ENCODE measurements around the gene SLC2A1.
A peak's percentile ranks its signal among the peaks of the same experiment; 100 is the strongest.

SLC2A1 gene

DNA sequence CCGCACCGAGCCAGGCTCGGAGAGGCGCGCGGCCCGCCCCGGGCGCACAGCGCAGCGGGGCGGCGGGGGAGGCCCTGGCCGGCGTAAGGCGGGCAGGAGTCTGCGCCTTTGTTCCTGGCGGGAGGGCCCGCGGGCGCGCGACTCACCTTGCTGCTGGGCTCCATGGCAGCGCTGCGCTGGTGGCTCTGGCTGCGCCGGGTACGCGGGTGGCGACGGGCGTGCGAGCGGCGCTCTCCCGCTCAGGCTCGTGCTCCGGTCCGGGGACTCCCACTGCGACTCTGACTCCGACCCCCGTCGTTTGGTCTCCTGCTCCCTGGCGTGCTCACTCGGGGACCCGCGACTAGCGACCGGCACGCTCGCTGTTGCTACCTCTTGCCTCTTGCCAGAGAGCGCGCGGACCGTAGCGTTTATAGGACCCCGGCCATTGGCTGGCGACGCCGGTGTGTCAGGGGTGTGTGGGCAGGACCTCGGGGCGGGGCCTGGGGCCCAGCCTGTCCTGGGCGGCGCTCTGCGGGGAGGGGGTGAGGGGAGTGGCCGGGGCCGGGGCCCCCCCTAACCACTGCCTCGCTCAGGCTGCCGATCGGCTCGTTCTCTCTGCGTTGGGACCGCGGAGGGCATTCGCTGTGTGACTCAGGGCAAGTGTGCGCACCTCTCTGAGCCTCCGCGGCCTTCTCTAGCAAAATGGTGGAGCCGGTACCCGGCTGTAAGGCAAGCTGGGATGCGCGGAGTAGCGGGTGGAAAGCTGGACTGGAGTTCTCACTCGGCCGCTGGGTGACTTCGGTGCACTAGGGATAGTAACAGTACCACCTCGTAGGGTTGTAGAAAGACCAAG is at the start of gene SLC2A1:
SLC2A1 (minus strand) TSS at position 381 of the 832 bp plus-strand sequence; CDS start at position 164, 217 bp downstream.
- peak; percentile 89 for DNase-seq

DNA sequence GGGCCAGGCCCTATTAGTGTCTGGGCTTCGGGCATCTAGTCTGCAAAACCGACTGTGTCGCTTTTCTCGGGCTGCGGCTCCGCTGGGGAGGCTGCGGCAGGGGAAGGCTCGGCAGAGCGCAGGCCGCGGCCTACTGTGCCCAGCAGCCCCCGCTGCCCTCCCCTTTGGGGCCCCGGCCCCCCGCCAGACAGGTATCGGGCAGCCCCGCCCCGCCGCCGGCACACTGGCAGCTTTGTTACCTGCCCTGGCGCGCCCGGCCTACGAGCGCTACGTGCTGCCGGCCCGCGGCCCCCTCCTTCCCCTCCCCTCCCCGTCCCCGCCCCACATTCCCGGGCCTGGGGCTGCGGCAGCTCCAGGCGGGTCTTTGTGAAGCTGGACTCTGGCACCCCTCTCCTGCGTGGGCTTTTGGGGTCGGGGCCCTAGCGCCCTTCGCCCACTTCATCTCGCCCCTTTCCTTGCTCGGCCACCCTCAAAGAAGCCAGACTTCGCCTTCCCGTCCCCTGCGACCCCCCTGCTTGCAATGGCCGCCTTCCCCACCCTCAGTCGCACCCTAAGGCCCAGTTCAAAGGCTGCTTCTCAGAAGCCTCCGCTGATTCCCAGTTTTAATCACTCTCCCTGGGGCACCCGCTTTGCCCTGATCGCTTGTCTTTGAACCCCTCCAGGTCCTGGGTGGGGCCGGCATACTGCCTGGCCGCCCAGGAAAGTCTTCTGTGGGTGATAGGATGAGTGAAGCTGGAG is 48.9 kb upstream of the SLC2A1 start:
- no peak for DNase-seq

DNA sequence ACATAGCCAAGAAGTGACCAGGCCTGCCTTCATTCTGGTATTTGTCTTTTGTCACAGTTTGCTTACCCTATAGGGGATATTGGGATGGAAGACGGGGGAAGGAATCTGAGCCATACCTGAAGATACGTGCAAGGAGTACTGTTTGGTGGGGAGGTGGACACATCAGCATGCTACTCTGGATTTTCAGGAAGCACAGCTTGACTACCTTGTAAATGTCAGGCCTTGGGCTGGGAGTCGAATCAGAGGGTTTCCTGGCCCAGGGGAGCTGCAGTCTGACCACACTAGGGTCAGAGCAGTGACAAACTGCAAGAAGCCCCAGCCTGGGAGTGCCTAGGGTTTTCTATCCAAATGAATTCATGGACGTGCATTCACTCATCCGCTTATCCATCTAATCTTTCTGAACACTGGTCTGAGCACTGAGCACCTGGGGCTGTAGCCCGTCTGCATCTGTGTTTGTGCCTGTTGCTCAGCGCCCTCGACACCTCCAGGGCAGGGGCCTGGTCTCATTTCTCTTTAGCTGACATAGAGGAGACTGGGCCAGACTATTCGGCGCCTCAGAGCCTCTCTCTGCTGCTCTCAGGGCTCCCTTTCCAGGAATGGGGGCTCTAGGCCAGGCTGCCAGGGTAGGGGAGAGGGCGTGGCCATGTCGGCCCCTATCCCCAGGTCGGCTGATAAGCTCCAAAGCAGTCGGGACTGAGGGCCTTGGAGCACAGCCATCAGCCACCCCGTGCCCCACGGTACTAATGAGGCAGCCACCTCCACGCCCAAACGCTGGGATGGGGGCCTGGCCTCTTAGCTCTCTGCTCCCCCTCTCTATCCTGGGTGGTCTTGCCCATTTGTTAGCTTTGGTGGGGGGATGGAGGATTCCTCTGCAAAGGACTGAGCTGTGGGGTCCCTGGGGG is 47.0 kb upstream of the SLC2A1 start:
- DNase-seq: no peak

DNA sequence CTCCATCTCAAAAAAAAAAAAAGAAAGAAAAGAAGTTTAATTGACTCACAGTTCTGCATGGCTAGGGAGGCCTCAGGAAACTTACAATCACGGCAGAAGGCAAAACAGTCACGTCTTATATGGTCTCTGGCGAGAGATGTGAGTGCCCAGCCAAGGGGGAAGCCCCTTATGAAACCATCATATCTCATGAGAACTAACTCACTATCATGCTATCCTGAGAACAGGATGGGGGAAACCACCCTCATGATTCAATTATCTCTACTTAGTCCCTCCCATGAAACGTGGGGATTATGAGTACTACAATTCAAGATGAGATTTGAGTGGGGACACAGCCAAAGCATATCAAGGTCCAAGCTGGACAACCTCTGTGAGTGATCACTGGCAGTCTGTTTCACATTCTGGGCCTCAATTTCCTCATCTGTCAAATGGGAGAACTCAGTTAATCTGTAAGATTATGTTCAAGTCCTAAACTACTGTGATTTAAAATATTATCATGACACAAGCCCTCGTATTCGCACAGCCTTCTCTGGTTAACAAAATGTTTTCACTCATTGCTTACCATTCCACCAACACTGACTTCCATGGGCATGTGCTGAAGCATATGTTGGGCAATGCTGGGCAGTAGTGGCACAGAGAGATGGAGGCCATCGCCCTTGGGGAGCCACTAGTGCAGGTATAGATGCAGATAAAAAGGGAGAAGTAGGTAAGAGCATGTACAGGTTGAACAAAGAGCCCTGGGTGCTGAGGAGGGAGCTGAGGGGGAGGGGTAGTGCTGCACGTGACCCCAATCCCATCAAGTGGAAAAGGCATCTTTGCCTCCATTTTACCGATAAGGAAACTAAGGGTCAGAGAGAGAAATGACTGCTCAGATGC is 46.2 kb upstream of the SLC2A1 start:
- DNase-seq: no peak

DNA sequence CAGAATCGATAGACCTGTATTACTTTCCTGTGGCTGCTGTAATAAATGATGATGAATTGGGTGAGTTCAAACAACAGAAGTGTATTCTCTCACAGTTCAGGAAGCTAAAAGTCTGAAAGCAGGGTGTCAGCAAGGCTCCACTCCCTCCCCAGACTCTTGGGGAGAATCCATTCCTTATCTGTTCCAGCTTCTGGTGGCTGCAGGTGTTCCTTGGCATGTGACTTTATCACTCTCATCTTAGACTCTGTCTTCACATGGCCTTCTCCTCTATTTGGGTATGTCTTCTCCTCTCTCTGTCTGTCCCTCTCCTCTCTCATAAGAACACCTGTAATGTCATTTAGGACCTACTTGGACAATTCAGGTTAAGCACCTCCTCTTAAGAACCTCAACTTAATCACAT is 44.1 kb upstream of the SLC2A1 start:
- DNase-seq: no peak

DNA sequence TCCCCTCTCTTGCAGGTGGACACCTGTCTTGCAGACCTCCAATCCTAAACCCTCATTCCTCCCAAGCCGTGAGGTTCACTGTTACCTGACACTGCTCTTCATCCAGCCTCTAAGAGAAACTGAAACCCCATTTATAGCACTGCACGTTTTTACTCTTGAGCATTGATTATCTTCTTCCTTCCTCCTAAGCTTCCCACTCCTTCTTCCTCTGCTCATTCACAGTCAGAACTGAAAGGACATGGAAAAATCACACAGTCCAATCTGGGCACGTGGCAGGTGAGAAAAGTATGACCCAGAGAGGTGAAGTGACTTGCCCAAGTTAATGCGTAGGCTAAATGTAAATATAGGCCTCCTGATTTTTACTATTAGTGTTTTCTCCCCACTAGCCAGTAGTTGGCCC is 43.4 kb upstream of the SLC2A1 start:
- DNase-seq: no peak

DNA sequence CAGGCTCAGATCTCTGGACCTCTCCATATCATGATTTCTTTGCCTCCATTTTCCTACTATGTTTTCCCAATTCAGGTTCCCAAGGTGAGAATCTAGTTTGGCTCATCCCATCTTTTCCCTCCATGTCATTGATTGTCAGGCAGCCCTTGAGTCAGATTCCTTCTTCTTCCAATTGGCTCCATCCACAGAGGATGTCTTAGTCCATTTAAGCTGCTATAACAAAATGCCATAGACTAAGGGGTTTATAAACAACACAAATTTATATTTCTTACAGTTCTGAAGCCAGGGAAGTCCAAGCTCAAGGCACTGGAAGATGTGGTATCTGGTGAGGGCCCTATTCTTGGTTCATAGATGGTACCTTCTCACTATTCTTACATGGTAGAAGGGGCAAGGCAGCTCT is 42.8 kb upstream of the SLC2A1 start:
- no peak for DNase-seq

DNA sequence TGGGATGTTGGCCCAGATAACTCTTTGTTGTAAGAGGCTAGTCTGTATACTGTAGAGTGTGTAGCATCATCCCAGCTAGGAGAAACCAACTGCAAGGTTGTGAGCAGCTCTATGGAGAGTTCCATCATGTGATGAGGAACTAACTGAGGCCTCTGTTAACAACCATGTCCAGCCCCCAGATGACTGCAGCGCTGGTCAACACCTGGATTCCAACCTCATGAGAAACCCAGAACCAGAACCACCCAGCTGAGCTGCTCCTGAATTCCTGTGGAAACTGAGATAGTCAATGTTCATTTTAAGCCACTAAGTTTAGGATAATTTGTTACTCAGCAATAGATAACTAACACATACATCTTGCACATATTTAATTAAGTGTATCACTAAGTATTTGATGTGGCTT is 41.6 kb upstream of the SLC2A1 start:
- DNase-seq: no peak

DNA sequence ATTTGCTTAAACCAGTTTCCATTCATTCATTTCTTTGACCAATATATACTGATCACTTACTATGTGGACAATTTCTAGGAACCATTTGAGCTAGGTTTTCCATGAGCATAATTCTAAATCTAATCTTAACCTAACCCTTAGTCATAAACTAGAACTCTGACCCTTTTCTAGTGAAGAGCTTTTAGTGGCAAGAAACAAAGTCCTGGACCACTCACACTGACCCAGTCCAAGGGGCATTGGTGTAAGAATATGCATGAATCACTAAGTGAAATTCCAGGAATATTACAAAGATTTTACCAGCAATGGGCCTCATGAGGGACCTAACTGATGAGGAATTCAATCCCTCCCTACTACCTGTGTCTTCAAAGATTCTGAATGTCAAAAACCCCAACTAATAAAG is 40.6 kb upstream of the SLC2A1 start:
- peak; percentile 21 for DNase-seq

DNA sequence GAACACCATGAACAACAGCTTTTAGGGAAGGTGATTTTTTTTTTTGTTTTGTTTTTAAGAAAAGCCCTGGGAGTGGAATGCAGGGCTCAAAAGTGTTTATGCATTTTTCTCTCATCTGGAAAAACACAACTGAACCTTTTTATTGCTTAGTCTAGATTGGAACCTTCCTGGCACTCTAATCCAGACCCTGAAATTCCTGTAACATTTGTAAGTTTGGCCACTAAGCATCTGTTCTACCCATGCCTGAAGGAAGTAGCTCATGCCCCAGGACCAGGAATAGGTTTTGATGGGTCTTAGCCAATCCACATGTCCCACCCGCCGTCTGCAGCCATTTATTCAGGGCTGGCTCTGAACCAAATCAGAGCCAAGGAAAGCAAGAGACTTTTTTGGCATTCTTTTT is 39.7 kb upstream of the SLC2A1 start:
- no peak for DNase-seq

DNA sequence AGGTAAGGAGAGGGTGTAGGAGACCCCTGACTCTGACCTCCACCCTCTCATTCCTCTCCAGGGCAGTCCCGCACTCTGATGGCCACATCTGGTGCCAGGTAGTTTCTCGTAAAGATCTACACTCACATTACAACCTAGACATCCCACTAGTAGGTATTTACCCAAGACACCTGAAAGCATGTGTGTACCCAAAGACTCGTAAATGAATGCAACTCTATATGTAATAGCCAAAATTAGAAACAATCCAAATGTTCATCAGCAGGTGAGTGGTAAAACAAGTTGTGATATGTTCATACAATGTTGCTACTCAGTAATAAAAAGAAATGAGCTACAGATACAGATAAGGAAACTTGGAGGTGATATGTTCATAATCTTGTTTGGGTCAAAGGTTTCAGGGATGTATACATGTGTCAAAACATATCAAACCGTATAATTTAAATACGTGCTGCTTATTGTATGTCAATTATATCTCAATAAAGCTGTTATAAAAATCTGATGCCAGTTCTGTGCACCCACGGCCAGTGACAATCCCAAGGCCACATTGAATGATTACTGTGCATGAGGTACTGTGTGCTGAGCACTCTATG is 37.8 kb upstream of the SLC2A1 start:
- no peak for DNase-seq

DNA sequence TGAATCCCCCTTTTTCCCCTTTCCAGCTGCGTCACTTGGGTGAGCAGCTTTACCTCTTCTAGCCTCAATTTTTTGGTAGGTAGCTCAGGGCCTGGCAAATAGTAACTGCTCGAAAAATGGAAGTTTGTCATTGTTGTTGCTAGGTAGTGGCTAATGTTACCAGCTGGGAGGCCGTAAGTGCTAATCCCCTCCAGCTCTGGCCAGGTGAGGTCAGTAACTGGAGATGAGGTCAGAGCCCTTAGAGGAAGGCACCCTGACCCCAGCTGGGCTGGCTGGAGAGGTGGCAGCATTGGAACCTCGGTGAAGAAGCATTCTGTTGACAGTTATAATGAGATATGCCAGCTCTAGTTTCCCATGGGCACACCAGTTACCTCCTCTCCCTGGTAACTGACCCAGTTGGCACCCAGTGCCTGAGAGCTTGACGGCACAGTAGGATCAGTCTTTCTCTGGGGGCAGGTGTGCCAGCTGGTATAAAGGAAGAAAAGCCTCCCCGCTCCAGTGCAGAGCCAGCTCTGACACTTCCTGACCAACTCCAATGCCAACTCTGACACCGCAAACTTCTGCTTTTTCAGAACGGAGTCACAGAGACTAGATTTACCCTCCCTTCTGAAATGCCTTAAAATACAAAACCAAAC is 35.0 kb upstream of the SLC2A1 start:
- no peak for DNase-seq

DNA sequence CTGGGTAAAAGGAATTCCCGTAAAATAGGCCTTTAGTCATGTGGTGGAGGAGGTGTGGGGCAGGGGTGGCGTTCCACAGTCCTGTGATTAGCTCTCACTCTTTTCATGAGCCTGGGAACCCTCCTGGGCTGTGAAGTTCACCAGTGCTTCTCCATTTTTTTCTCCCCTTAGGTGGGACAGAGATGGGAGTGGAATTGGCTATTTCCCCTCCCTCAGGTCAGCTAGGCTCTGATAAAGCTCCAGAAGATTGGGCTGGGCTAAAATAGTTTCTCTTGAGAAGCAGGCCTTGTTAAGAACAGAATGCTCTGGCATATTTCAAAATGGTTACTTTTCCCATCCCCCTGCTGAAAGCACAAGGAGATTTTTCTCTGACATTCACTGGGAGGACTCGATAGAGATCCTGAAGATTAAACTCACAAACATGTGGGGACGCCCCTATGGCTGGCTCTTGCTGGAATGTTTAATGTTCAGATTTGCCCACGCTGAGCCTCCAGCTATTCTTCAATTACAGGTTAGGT is 33.4 kb upstream of the SLC2A1 start:
- no peak for DNase-seq

DNA sequence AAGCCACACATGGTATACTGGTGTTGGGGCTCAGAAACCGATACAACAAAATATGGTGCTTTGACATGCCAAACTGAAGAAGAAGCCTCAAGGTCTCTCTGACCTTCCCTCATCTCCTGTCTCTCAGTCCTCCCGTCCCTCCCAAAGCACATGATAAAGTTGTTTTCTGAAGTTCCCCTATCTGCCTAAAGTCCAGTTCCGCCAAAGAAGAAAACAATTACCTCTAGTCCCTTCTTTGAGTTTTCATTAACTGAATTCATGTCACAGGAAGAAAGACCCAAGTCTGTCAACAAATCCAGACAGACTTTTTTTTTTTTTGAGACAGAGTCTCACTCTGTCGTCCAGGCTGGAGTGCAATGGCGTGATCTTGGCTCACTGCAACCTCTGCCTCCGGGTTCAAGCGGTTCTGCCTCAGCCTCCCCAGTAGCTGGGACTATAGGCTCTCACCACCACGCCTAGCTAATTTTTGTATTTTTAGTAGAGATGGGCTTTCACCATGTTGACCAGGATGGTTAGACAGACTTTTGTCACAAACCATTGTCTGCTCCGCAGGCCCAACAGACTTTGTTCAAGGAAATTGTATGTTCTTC is 32.2 kb upstream of the SLC2A1 start:
- no peak for DNase-seq

DNA sequence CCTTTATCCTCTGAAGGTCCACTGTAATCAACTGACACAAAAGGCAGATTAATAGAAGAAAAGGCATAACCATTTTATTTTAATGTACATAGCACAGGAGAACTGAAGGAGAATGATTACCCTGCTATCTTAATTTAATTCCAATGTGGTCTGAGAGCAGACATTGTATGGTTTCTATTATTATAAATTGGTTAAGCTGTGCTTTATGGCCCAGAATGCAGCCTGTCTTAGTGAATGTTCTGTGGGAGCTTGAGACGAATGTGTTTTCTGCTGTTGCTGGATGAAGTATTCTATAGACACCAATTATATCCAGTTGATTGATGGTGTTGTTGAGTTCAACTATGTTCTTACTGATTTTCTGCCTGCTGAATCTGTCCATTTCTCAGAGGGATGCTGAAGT is 25.0 kb upstream of the SLC2A1 start:
- DNase-seq: no peak

DNA sequence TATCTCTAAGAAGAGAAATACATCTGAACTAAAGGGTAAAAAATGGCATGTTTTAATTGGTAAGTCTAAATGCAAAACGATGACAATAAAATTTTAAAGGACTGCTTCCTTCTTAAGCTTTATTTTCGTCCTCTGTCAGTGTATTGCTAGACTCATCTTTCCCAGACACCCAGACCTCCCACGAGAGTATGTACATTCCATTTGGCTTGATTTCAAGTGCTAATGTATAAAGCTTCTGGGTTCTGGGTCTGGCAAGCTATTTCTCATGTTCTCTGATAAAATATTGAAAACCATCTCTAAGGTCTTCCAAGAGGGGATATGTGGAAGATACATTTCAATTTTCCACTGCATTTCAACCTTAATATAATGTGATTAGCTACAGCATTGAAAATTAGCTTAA is 24.6 kb upstream of the SLC2A1 start:
- no peak for DNase-seq

DNA sequence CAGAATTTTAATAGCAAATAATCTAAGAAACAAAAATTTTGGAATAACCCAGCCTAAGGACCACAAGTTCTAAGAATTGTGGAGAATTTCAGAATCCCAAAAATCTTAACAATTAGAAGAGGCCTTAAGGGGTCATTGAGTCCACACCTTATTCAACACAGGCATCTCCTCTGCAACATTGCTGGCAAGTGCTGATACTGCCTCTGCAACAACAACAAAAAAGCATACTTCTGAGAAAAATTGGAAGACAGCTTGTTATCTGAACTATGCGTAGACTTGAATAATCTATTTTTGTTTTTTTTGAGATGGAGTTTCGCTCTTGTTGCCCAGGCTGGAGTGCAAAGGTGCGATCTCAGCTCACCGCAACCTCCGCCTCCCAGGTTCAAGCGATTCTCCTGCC is 24.0 kb upstream of the SLC2A1 start:
- DNase-seq: no peak

DNA sequence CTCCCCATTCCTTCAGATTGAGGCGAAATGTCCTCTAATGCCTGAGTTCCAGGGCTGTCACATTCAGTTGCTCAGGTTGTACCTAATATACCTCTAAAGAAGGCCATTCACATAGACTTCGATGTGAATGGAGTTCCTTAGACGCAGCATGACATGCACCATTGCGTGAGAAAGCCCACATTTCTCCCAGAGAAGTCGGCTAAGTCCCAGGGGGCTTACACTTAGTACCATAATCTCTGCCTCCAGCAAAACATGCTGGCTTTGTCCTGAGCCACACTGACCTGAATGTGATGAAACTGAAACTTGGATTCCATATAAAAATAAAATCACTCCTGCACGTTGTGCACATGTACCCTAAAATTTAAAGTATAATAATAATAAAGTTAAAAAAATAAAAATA is 23.2 kb upstream of the SLC2A1 start:
- no peak for DNase-seq

DNA sequence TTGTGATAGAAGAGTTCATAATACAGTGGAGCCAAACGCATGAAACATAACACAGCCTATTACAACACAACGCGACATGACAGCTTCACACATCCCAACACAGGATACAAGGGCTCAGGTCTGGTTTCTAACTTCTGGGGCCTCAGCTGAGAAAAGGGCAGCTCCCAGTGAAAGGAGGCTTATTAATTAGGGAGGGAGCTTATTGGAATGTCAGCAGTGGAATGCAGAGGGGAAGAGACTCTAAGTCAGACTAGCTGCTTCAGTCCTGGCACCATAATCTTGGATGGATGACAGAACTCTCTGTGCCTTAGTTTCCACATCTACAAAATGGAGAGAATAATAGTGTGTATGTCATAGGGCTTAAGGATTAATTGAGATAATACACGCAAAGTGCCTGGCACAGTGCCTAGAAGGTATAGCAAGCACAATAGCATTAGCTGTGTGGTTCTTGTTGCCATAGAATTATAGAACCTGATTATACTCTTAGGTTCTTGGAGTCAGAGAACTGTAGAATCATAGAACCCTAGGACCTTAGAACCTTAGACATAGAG is 22.7 kb upstream of the SLC2A1 start:
- no peak for DNase-seq
